ENCODE data around the gene A3GALT2.

GRCh38 chr1:33305016-33305415, 15.9 kb downstream of the A3GALT2 start:
- TF ChIP-seq CTCF (IDR thresholded peaks at IDR 0.05; ENCODE audit: poor library complexity, severe bottlenecking) (no peak), RAD21 (conservative IDR thresholded peaks at IDR 0.05) (no peak), TAF1 (IDR thresholded peaks at IDR 0.05; ENCODE audit: low read depth) (no peak)
